Fibroblast of lung (primary cell): Measurements from ENCODE around the gene YTHDC1. TPM values are rescaled to one million over a fixed set of nuclear protein-coding genes. Genes with fewer than 3 reads are reported as not detected.

Experiments used
- DNase-seq, 2 donors: peaks; one replicate each; pipeline versions ENCODE4 v3.0.0 to v3.0.0-alpha.2; 2010; ENCODE audit warnings: low read depth in 2 of 2
- H2AFZ ChIP-seq: 2 replicates; pipeline ENCODE4 v1.5.1; 2012; ENCODE audit warnings: low read length, control low read depth, inconsistent platforms
- H3K27ac ChIP-seq: 2 replicates; pipeline ENCODE4 v1.5.1; 2011; ENCODE audit warnings: low read length, control low read depth; ENCODE audit not compliant: insufficient read depth
- H3K27me3 ChIP-seq: 2 replicates; pipeline ENCODE4 v1.5.1; 2011; ENCODE audit warnings: mild to moderate bottlenecking, low read length; ENCODE audit not compliant: control insufficient read depth, insufficient read depth
- H3K36me3 ChIP-seq: 2 replicates; pipeline ENCODE4 v1.5.1; 2011; ENCODE audit warnings: low read length; ENCODE audit not compliant: control insufficient read depth, insufficient read depth
- H3K4me1 ChIP-seq: 2 replicates; pipeline ENCODE4 v1.5.1; 2011; ENCODE audit warnings: low read length; ENCODE audit not compliant: control insufficient read depth, insufficient read depth; ENCODE audit errors: extremely low read depth
- H3K4me2 ChIP-seq: 2 replicates; pipeline ENCODE4 v1.5.1; 2011; ENCODE audit warnings: low read length, control low read depth; ENCODE audit not compliant: insufficient read depth; ENCODE audit errors: extremely low read depth
- H3K4me3 ChIP-seq, 4 experiments: fragments of 200-600 bp in 1 of 4; sonication (generic) in 1 of 4; replicated peaks in 1 of 4; 2 replicates each; pipeline ENCODE4 v1.5.1; 2011 to 2016; ENCODE audit warnings: low read length in 4 of 4, low read depth in 3 of 4, mild to moderate bottlenecking in 3 of 4, control low read depth in 2 of 4, inconsistent platforms in 1 of 4, mixed read lengths in 1 of 4; ENCODE audit not compliant: insufficient read depth in 1 of 4; ENCODE audit errors: control extremely low read depth in 1 of 4
- H3K79me2 ChIP-seq: 2 replicates; pipeline ENCODE4 v1.5.1; 2012; ENCODE audit warnings: mild to moderate bottlenecking, low read length, inconsistent platforms; ENCODE audit not compliant: control insufficient read depth, insufficient read depth
- H3K9ac ChIP-seq: 2 replicates; pipeline ENCODE4 v1.5.1; 2011; ENCODE audit warnings: mild to moderate bottlenecking, low read length, control low read depth; ENCODE audit not compliant: insufficient read depth
- H3K9me3 ChIP-seq: 2 replicates; pipeline ENCODE4 v1.5.1; 2012; ENCODE audit warnings: low read depth, low read length; ENCODE audit not compliant: control insufficient read depth, insufficient read depth
- H4K20me1 ChIP-seq: 2 replicates; pipeline ENCODE4 v1.5.1; 2011; ENCODE audit warnings: low read length; ENCODE audit not compliant: control insufficient read depth, insufficient read depth; ENCODE audit errors: extremely low read depth
- CTCF ChIP-seq, 2 donors: IDR thresholded peaks in 1 of 2; conservative IDR thresholded peaks in 1 of 2; 1 replicate in 1 of 2; 2 replicates in 1 of 2; pipeline ENCODE4 v1.5.1; 2011 to 2012; ENCODE audit warnings: low read length in 2 of 2, control low read depth in 1 of 2, inconsistent platforms in 1 of 2, low read depth in 1 of 2, mild to moderate bottlenecking in 1 of 2
- EZH2 ChIP-seq: IDR thresholded peaks from 2 replicates; pipeline ENCODE4 v1.5.1; 2012; ENCODE audit warnings: low read length, control low read depth, mild to moderate bottlenecking; ENCODE audit errors: missing control alignments
- polyA plus RNA-seq, 2 donors: library from polyadenylated mRNA; depleted of rRNA in 1 of 2; stranded (reverse) in 1 of 2; unstranded in 1 of 2; fragments of >200 nt; gene quantifications; 2 replicates each; pipeline ENCODE4 v1.2.1, GENCODE V29; 2011 to 2012; ENCODE audit warnings: missing spikeins in 1 of 2
- total RNA-seq: library from RNA; depleted of rRNA; stranded (reverse); fragments of >200 nt; gene quantifications from 2 replicates; pipeline ENCODE4 v1.2.1, GENCODE V29; 2014

Gene YTHDC1
- total and polyA plus RNA-seq, 2 donors (not counting 1 experiment from before 2014, with no cell fraction given) = 34.6 to 47.6 TPM

GRCh38 chr4:68319040-68319439, 30.9 kb downstream of the YTHDC1 start:
- TF ChIP-seq EZH2 = no peak
- no peak for TF ChIP-seq CTCF (conservative IDR thresholded peaks at IDR 0.05 in 1 of 2, IDR thresholded peaks at IDR 0.05 in 1 of 2; ENCODE audit: low read depth in 1 of 2, low read length in 2 of 2)
- H3K36me3 ChIP-seq = peaks cover 7% of the 10 kb centered on the region
- no peaks in the 10 kb centered on the region for H4K20me1 ChIP-seq

GRCh38 chr4:68316193-68316969, 33.5 kb downstream of the YTHDC1 start:
- Histone ChIP-seq H3K36me3 (peaks cover 7% of the 10 kb centered on the region), H3K79me2 (no peaks in the 10 kb centered on the region)
- no peak for DNase-seq

More at GRCh38 chr4:68319040-68319439, 30.9 kb downstream of the YTHDC1 start:
- Histone ChIP-seq H3K9me3 (no peaks in the 10 kb centered on the region), H3K9ac (no peak overlapping the region), H3K4me2 (no peak overlapping the region), H3K79me2 (no peaks in the 10 kb centered on the region), H3K4me3 (no peak overlapping the region), H2AFZ (no peak overlapping the region), H3K27me3 (no peaks in the 10 kb centered on the region), H3K4me1 (no peaks in the 10 kb centered on the region), H3K27ac (no peak overlapping the region)
- DNase-seq = no peak

More at GRCh38 chr4:68316193-68316969, 33.5 kb downstream of the YTHDC1 start:
- Histone ChIP-seq H3K9me3 (no peaks in the 10 kb centered on the region), H2AFZ (no peak overlapping the region), H4K20me1 (no peaks in the 10 kb centered on the region), H3K4me3 (no peak overlapping the region), H3K4me1 (no peaks in the 10 kb centered on the region), H3K27ac (no peak overlapping the region), H3K4me2 (no peak overlapping the region), H3K27me3 (no peaks in the 10 kb centered on the region), H3K9ac (no peak overlapping the region)
- no peak for TF ChIP-seq EZH2
- TF ChIP-seq CTCF (conservative IDR thresholded peaks at IDR 0.05 in 1 of 2, IDR thresholded peaks at IDR 0.05 in 1 of 2; ENCODE audit: low read depth in 1 of 2, low read length in 2 of 2) = no peak
